ENCODE data around the gene CYFIP1. TPM values are rescaled to one million over a fixed set of nuclear protein-coding genes. Genes with fewer than 3 reads are reported as not detected.

The CYFIP1 gene
- total RNA-seq, 1 experiment from 2014 or later = 159 TPM

- Histone ChIP-seq H3K4me3 (ENCODE audit: low read depth in 2 of 2, low read length in 2 of 2) (no peak overlapping the region), H3K9me3 (ENCODE audit: control insufficient read depth, insufficient read depth, low read depth, low read length) (no peaks in the 10 kb centered on the region), H3K27me3 (ENCODE audit: control insufficient read depth, insufficient read depth, low read length) (no peaks in the 10 kb centered on the region), H3K36me3 (ENCODE audit: control insufficient read depth, insufficient read depth, low read length) (peaks cover 3% of the 10 kb centered on the region), H3K27ac (ENCODE audit: low read length) (no peak overlapping the region), H3K4me1 (ENCODE audit: control insufficient read depth, insufficient read depth, low read length) (no peaks in the 10 kb centered on the region)
- CTCF ChIA-PET = no interaction called here
- TF ChIP-seq POLR2AphosphoS5 (IDR thresholded peaks at IDR 0.05; ENCODE audit: low read depth, low read length) (no peak), TCF7L2 (IDR thresholded peaks at IDR 0.05; ENCODE audit: low read depth, low read length) (no peak), SIN3A (IDR thresholded peaks at IDR 0.05; ENCODE audit: borderline replicate concordance, insufficient read depth, low read depth, low read length) (no peak), CTCF (IDR thresholded peaks at IDR 0.05) (no peak), REST (IDR thresholded peaks at IDR 0.05; ENCODE audit: insufficient read depth in 1 of 2, low read depth in 2 of 2, low read length in 1 of 2) (no peak)
- DNase-seq (ENCODE audit: low read depth, low spot score) = no peak
- 0 out of 2 replicates have a peak, but pooled peaks have one; percentile 15 for ATAC-seq
- no TSS peak for BruUV-seq (replicated peaks)
- in situ Hi-C loops (cut with HindIII; ENCODE audit: low pct_unique_long_range_greater_than_20kb, low sequenced_read_pairs) (no loop called here), intact Hi-C loops (cut with micrococcal nuclease; ENCODE audit: unreplicated experiment) (no loop called here)
- POLR2A ChIA-PET = no interaction called here
Observed at GRCh38 chr15:22902981-22903380, 77.2 kb downstream of the CYFIP1 start.

GRCh38 chr15:22902578-22902977 lies 77.6 kb downstream of the CYFIP1 start:
- TF ChIP-seq CTCF (IDR thresholded peaks at IDR 0.05) (no peak), SIN3A (IDR thresholded peaks at IDR 0.05; ENCODE audit: borderline replicate concordance, insufficient read depth, low read depth, low read length) (no peak), TCF7L2 (IDR thresholded peaks at IDR 0.05; ENCODE audit: low read depth, low read length) (no peak), REST (IDR thresholded peaks at IDR 0.05; ENCODE audit: insufficient read depth in 1 of 2, low read depth in 2 of 2, low read length in 1 of 2) (no peak), POLR2AphosphoS5 (IDR thresholded peaks at IDR 0.05; ENCODE audit: low read depth, low read length) (no peak)
- BruUV-seq (replicated peaks) = no TSS peak

More at GRCh38 chr15:22902578-22902977, 77.6 kb downstream of the CYFIP1 start:
- no peak overlapping the region for H3K27ac ChIP-seq (ENCODE audit: low read length)
- in situ Hi-C loops (cut with HindIII; ENCODE audit: low pct_unique_long_range_greater_than_20kb, low sequenced_read_pairs) (no loop called here), intact Hi-C loops (cut with micrococcal nuclease; ENCODE audit: unreplicated experiment) (no loop called here)
- ATAC-seq (no peak), DNase-seq (ENCODE audit: low read depth, low spot score) (no peak)
- no peaks in the 10 kb centered on the region for H3K9me3 ChIP-seq (ENCODE audit: control insufficient read depth, insufficient read depth, low read depth, low read length)
- ChIA-PET CTCF (no interaction called here), POLR2A (no interaction called here)
- no peak overlapping the region for H3K4me3 ChIP-seq (ENCODE audit: low read depth in 2 of 2, low read length in 2 of 2)
- H3K4me1 ChIP-seq (ENCODE audit: control insufficient read depth, insufficient read depth, low read length) = no peaks in the 10 kb centered on the region
- H3K36me3 ChIP-seq (ENCODE audit: control insufficient read depth, insufficient read depth, low read length) = peaks cover 3% of the 10 kb centered on the region
- no peaks in the 10 kb centered on the region for H3K27me3 ChIP-seq (ENCODE audit: control insufficient read depth, insufficient read depth, low read length)
